HK-2 (cell line): Measurements from ENCODE around the gene BIK.
A peak's percentile ranks its signal among the peaks of the same experiment; 100 is the strongest.
"Not testable (repeated sequence)": the region's sequence is repeated elsewhere in the genome, so short reads cannot be mapped to it uniquely, and the experiment has no call there.

Source experiments
- DNase-seq: peaks from one replicate; pipeline ENCODE4 v3.0.0-alpha.2; 2018; ENCODE audit not compliant: unreplicated experiment

BIK gene

GRCh38 chr22:43136255-43136654 lies 25.7 kb downstream of the BIK start:
- no peak for DNase-seq

- DNase-seq = no peak
Measured at GRCh38 chr22:43136801-43137200, 26.3 kb downstream of the BIK start.

- peak; percentile 74 for DNase-seq
Measured at GRCh38 chr22:43142880-43143562, 32.5 kb downstream of the BIK start, which contains the start of gene MCAT. MCAT (minus strand) TSS chr22:43143398; CDS start chr22:43143348, 50 bp downstream.

GRCh38 chr22:43144949-43145348 lies 34.4 kb downstream of the BIK start:
- no peak for DNase-seq

GRCh38 chr22:43145371-43145770 lies 34.8 kb downstream of the BIK start:
- DNase-seq = not testable (repeated sequence)

GRCh38 chr22:43146332-43146731 lies 35.8 kb downstream of the BIK start:
- DNase-seq = not testable (repeated sequence)

DNA sequence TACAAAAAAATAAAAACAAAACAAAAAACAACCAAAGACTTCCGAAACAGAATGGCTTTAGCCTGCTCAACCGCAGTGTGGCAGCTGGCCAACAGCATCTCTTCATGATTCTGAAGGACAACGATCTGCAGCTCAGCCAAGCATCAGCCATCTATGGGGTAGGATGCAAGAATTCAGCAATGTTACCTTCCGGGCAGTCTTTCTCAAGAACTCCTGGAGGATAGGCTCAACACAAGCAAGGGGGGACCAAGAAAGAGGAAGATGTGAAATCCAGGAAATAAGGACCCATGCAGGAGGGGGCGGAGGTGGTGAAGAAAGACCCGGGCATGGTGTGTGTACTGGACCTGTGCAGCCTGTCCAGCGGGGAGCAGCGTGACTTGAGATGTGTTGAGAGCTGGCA lies 37.3 kb downstream of the BIK start:
- DNase-seq = no peak

DNA sequence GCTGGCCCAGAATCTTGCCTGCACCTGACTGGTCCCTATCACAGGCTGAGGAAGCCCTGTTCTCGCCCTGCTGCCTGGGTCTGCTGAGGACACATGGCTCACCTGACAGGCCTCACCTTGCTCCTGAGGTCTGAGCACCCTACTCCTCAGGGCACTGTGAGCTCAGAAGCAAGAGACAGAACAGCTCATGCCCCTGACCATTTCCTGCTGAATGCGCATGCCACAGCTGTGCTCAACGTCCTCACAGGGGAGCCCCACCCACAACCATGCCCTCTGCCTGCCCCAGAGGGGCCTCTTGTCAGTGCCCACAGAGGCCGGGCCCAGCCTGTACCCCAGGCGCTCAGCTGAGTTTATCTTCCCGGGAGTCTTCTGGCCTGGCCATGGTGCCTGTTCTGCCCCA lies 38.0 kb downstream of the BIK start:
- no peak for DNase-seq

- no peak for DNase-seq
Measured at GRCh38 chr22:43150731-43151206, 40.2 kb downstream of the BIK start.

DNA sequence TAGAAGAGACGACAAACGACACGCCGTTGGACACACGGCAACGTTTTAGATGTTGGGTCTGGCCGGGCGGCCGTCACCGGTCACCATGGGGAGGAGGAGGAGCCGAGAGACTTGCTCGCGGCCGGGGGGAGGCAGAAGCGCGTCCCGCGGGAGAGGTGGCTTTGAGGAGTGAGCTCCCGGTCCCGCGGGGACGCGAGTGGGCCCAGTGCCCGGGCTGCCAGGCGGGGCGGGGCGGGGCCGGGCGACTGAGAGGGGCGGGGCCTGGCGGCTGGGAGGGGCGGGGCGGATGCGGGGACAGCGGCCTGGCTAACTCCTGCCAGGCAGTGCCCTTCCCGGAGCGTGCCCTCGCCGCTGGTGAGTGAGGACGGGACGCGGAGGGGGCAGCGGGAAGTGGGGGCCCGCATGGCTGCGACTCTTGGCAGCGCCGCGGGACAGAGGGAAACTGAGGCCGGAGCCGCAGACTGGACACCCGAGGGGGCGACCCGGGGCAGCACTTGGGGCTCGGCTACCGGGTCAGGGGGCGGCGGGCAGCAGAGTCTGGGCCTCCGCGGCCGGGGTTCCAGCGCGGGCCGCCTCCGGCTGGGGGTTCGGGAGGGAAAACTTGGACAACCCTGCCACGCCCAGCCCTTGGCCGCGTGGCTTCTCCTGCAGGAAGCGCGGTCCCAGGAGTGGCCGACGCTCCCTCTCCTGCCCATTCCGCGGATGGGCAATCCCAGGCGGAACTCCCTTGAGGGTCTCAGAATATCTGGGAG lies 40.9 kb downstream of the BIK start, which contains the start of gene TSPO:
Gene TSPO, plus strand, starts transcription at position 309 of the 752 bp plus-strand sequence. CDS start 7,680 bp downstream, outside the sequence.
- DNase-seq = peak; percentile 64

GRCh38 chr22:43152003-43152356 lies 41.4 kb downstream of the BIK start:
- DNase-seq = no peak

GRCh38 chr22:43152357-43153071 lies 42.0 kb downstream of the BIK start:
- peak; percentile 58 for DNase-seq

GRCh38 chr22:43153899-43154298 lies 43.3 kb downstream of the BIK start:
- no peak for DNase-seq

DNA sequence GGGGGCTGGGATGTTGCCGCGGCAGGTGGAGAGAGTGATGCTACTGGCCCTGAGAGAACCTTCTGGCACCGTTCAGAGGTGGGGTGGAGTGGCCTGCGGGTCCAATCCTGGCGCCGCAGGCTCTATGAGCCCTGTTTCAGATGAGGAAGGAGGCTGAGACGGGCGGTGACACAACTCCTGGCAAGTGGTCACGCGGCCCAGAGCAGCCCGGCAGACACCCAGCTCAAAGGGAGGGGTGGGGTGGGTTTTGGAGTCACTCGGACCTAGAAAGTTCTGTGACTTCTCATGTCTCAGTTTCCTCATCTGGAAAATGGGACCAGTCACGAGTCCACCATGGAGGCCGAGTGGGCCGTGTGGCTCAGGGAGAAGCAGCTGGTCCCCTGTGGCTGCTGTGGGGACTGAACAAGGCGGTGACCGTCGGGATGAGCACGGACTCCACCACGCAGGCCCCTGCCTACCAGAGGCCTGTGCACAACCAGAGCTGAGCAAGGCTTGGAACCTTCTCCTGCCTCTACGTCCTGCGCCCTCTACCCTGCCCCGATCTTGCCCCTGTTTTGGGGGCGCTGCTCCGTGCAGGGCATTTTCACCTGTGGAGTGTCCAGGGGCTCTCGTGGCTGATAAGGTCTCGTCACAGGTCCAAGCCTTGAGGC lies 44.5 kb downstream of the BIK start:
- no peak for DNase-seq

GRCh38 chr22:43155789-43156188 lies 45.2 kb downstream of the BIK start:
- no peak for DNase-seq

DNA sequence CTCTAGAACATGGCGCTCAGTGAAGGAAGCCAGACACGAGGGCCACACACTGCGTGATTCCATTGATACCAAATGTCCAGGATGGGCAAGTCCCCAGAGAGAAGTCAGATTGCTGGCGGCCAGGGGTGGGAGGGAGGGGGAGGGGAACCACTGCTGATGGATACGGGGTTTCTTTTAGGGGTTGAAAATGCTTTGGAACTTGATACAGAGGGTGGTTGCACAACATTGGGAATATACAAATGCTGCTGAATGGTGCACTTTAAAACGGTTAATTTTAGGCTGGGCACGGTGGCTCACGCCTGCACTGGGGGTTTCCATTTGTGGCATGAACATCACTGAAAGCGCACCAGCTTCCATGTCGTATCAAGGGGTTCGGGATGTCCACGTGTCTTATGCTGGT lies 45.9 kb downstream of the BIK start:
- no peak for DNase-seq

DNA sequence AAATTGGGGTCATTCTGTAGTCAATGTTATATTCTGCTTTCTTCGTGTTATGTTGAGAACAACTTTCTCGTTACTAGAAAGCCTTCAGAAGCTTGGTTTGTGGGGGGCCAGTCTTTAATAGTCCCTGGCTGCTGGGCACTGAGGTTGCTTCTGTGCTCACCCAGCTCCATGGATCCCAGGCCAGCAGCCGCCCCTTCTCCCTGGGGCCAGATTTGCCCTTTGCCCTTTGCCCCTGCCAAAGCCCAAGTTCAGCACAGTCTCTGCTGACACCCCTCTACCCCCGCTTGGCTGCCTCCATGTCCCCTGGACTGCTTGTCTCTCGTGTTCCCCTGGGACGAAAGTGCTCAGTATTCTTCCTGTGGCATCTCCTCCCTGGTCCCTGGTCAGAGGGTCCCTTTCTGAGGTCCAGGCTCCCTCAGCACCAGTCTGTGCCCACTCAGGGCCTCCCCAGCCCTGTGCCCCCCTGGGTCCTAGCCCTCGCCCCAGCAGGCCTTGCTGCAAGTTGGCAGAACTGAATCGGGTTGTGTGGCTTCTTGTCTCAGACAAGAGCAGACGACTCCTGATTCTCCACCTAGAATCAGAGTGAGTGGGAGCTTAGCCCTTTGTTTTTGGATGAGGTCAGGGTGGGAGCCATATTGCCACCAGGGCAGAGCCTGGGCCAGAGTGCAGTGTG lies 47.5 kb downstream of the BIK start:
- DNase-seq = no peak

GRCh38 chr22:43158778-43159483 lies 48.4 kb downstream of the BIK start:
- DNase-seq = no peak

DNA sequence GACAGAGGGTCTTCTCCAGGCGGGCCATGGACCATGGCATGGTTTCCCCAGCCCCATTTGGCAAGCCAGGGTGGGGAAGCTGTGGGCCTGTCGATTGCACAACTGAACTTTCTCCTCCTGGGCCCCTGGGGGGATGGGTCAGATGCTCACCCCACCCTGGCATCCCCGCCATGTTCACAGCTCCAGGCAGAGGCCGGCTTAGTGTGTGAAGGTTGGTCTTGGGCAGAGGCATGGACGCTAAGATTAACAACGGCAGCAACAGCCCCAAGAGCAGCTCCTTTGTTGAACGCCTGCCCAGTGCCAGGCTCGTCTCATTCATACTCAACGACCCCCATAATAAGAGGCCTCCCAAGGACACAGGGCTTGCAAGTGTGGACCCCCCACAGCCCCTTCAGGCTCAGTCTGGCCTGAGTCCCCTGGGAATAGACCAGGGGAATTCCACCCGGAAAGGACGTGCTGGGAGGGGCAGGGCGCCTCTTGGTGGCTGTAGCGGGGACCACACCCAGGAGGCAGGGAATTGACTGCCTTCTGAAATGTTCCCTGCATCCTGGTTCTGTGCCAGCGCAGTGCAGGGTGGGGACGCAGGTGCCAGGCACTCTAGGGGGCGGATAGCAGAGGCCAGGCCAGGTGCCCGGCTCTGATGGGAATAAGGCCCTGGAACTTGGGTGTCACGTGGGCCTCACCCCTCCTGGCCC lies 49.1 kb downstream of the BIK start:
- no peak for DNase-seq

DNA sequence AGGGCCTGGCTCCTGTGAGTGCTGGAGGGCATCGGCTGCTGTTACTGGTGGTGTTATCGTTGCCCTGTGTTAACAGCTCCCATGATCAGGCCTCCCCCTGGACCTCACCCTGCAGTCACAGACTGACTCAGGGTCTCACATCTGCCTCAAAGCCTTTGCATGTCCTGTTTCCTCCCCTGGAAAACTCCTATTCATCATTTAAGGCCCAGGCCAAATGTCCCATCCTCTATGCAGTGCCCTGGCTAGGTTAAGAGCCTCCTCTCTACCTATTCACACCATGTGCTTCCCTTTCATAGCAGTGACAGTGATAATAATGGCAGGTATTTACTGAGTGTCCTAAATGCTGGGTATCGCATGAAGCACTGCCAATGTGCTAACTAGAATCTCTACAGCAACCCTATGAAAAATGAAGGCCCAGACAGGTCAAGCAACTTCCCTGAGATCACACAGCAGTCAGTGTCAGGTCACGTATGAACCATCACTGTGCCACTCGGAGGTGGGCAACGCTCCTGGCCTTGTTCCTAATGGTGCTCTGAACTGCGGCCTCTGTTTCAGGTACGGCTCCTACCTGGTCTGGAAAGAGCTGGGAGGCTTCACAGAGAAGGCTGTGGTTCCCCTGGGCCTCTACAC lies 50.1 kb downstream of the BIK start:
- DNase-seq = no peak
